H1 (cell line): ENCODE results near the gene TMEM117. TPM values are rescaled to one million over a fixed set of nuclear protein-coding genes. Genes with fewer than 3 reads are reported as not detected.

ENCODE experiments used
- CTCF ChIA-PET: fragments of 300-600 bp; sonication (Branson Sonifier 250); formaldehyde crosslinking; loops from one replicate; lab custom pipeline; 2021; ENCODE audit not compliant: partially characterized antibody; lab: Charles Lee
- POLR2A ChIA-PET: fragments of 300-600 bp; sonication (Branson Sonifier 250); formaldehyde crosslinking; loops from one replicate; lab custom pipeline; 2021; ENCODE audit warnings: inconsistent platforms; ENCODE audit not compliant: partially characterized antibody; lab: Charles Lee
- DNase-seq, 2 experiments: peaks; one replicate each; pipeline versions ENCODE4 v3.0.0 to v3.0.0-alpha.2; 2010 to 2022; ENCODE audit warnings: low spot score in 2 of 2, low read depth in 1 of 2, mixed read lengths in 1 of 2
- FAIRE-seq: peaks from 2 replicates; lab custom pipeline; 2011; peaks lifted over from hg19 to GRCh38; lab: Jason Lieb, UNC
- H2AFZ ChIP-seq: 2 replicates; pipeline ENCODE4 v1.8.1; 2012; ENCODE audit warnings: low read length, inconsistent platforms
- H2AK5ac ChIP-seq: 2 replicates; pipeline ENCODE4 v1.6.1; 2013; ENCODE audit warnings: low read depth, low read length
- H2BK120ac ChIP-seq: replicated peaks from 2 replicates; pipeline ENCODE3; 2013; ENCODE audit warnings: low read depth, low read length, inconsistent platforms
- H2BK12ac ChIP-seq: 2 replicates; pipeline ENCODE4 v1.6.1; 2013; ENCODE audit warnings: low read depth, low read length
- H2BK15ac ChIP-seq: 2 replicates; pipeline ENCODE4 v1.6.1; 2013; ENCODE audit warnings: low read length
- H2BK20ac ChIP-seq: 2 replicates; pipeline ENCODE4 v1.6.1; 2013; ENCODE audit warnings: low read length
- H2BK5ac ChIP-seq: 2 replicates; pipeline ENCODE4 v1.6.1; 2013; ENCODE audit warnings: low read depth, low read length
- H3K14ac ChIP-seq: 2 replicates; pipeline ENCODE4 v1.6.1; 2013; ENCODE audit warnings: inconsistent platforms; ENCODE audit not compliant: insufficient read length
- H3K18ac ChIP-seq: 2 replicates; pipeline ENCODE4 v1.6.1; 2013; ENCODE audit warnings: low read length; ENCODE audit errors: extremely low read depth
- H3K23ac ChIP-seq: 2 replicates; pipeline ENCODE4 v1.6.1; 2013; ENCODE audit warnings: inconsistent platforms; ENCODE audit not compliant: insufficient read length
- H3K23me2 ChIP-seq: 2 replicates; pipeline ENCODE4 v1.6.1; 2013; ENCODE audit warnings: low read depth, low read length
- H3K27ac ChIP-seq: 2 replicates; pipeline ENCODE4 v1.6.1; 2011; ENCODE audit warnings: low read depth, low read length, inconsistent platforms
- H3K27me3 ChIP-seq, 4 experiments: replicated peaks in 1 of 4; 1 replicate in 1 of 4; 2 replicates in 3 of 4; pipeline versions ENCODE4 v1.6.1 to v1.8.1; 2011 to 2013; ENCODE audit warnings: low read length in 3 of 4, mild to moderate bottlenecking in 3 of 4, inconsistent platforms in 2 of 4, mixed read lengths in 2 of 4, moderate library complexity in 1 of 4; ENCODE audit not compliant: control insufficient read depth in 3 of 4, insufficient read depth in 3 of 4; ENCODE audit errors: extremely low read depth in 1 of 4
- H3K36me3 ChIP-seq, 4 experiments: 2 replicates each; pipeline versions ENCODE4 v1.6.1 to v1.8.1; 2011 to 2013; ENCODE audit warnings: mild to moderate bottlenecking in 4 of 4, low read length in 3 of 4, moderate library complexity in 2 of 4, control low read depth in 1 of 4, inconsistent platforms in 1 of 4; ENCODE audit not compliant: insufficient read depth in 4 of 4, control insufficient read depth in 2 of 4
- H3K4ac ChIP-seq: replicated peaks from 2 replicates; pipeline ENCODE3; 2013; ENCODE audit warnings: low read length, low read depth, mixed read lengths, inconsistent platforms; ENCODE audit not compliant: insufficient read length
- H3K4me1 ChIP-seq, 4 experiments: replicated peaks in 1 of 4; 1 replicate in 1 of 4; 2 replicates in 3 of 4; pipeline versions ENCODE4 v1.6.1 to v1.8.1; 2011 to 2013; ENCODE audit warnings: low read length in 3 of 4, inconsistent platforms in 2 of 4, mixed read lengths in 1 of 4; ENCODE audit not compliant: insufficient read depth in 4 of 4, control insufficient read depth in 3 of 4
- H3K4me2 ChIP-seq, 2 experiments: 2 replicates each; pipeline versions ENCODE4 v1.6.1 to v1.8.1; 2011 to 2013; ENCODE audit warnings: low read depth in 2 of 2, low read length in 2 of 2, control low read depth in 1 of 2, inconsistent platforms in 1 of 2, mild to moderate bottlenecking in 1 of 2; ENCODE audit not compliant: insufficient read depth in 1 of 2
- H3K4me3 ChIP-seq, 4 experiments: fragments of 200-600, 300-600 bp in 1 of 4; sonication (generic), shearing (Covaris generic), sonication (Bioruptor Twin) in 1 of 4; 2 replicates each; pipeline versions ENCODE4 v1.5.1 to v1.8.1; 2011 to 2016; ENCODE audit warnings: low read length in 4 of 4, low read depth in 3 of 4, control low read depth in 2 of 4, inconsistent platforms in 2 of 4, mild to moderate bottlenecking in 2 of 4, mixed read lengths in 1 of 4, moderate library complexity in 1 of 4; ENCODE audit not compliant: insufficient read depth in 2 of 4; ENCODE audit errors: extremely low read depth in 1 of 4
- H3K56ac ChIP-seq: replicated peaks from 2 replicates; pipeline ENCODE3; 2013; ENCODE audit warnings: low read depth, mild to moderate bottlenecking, mixed read lengths, low read length, inconsistent platforms; ENCODE audit not compliant: insufficient read length
- H3K79me1 ChIP-seq: 2 replicates; pipeline ENCODE4 v1.6.1; 2013; ENCODE audit warnings: low read depth, low read length, control low read depth
- H3K79me2 ChIP-seq, 2 experiments: 2 replicates each; pipeline versions ENCODE4 v1.6.1 to v1.8.1; 2012 to 2013; ENCODE audit warnings: low read length in 2 of 2, mild to moderate bottlenecking in 2 of 2, inconsistent platforms in 1 of 2; ENCODE audit not compliant: insufficient read depth in 2 of 2, control insufficient read depth in 1 of 2
- H3K9ac ChIP-seq, 4 experiments: replicated peaks in 1 of 4; 1 replicate in 1 of 4; 2 replicates in 3 of 4; pipeline versions ENCODE4 v1.6.1 to v1.8.1; 2011 to 2013; ENCODE audit warnings: low read depth in 3 of 4, low read length in 3 of 4, control low read depth in 2 of 4, mild to moderate bottlenecking in 2 of 4, moderate library complexity in 2 of 4, inconsistent platforms in 1 of 4; ENCODE audit errors: extremely low read depth in 1 of 4
- H3K9me3 ChIP-seq, 2 experiments: 2 replicates each; pipeline versions ENCODE4 v1.6.1 to v1.8.1; 2012 to 2013; ENCODE audit warnings: mild to moderate bottlenecking in 2 of 2, moderate library complexity in 2 of 2, control low read depth in 1 of 2, inconsistent platforms in 1 of 2, low read depth in 1 of 2, low read length in 1 of 2, mixed read lengths in 1 of 2; ENCODE audit not compliant: insufficient read depth in 2 of 2
- H4K20me1 ChIP-seq, 2 experiments: replicated peaks in 1 of 2; 2 replicates each; pipeline versions ENCODE3 to v1.8.1; 2011 to 2013; ENCODE audit warnings: inconsistent platforms in 2 of 2, low read length in 2 of 2, mild to moderate bottlenecking in 1 of 2; ENCODE audit not compliant: insufficient read depth in 2 of 2, control insufficient read depth in 1 of 2
- H4K5ac ChIP-seq: 2 replicates; pipeline ENCODE4 v1.6.1; 2013; ENCODE audit warnings: low read length, low read depth, mixed read lengths, inconsistent platforms; ENCODE audit not compliant: insufficient read length
- H4K8ac ChIP-seq: 2 replicates; pipeline ENCODE4 v1.8.0; 2013; ENCODE audit warnings: mild to moderate bottlenecking, moderate library complexity, low read length, inconsistent platforms; ENCODE audit not compliant: insufficient read depth; ENCODE audit errors: extremely low read depth
- H4K91ac ChIP-seq: replicated peaks from 2 replicates; pipeline ENCODE3; 2013; ENCODE audit warnings: low read length, mixed read lengths, inconsistent platforms; ENCODE audit not compliant: insufficient read length
- ASH2L ChIP-seq: fragments of 200-600, 300-600 bp; sonication (generic); IDR thresholded peaks from one replicate; pipeline ENCODE4 v1.7.1; 2017; ENCODE audit warnings: low read length
- CEBPB ChIP-seq: IDR thresholded peaks from 2 replicates; pipeline ENCODE4 v1.6.1; 2012; ENCODE audit warnings: low read depth, low read length
- CHD2 ChIP-seq: IDR thresholded peaks from 2 replicates; pipeline ENCODE4 v1.6.1; 2012; ENCODE audit warnings: low read length, improper control_type of control experiment
- EZH2 ChIP-seq: fragments of 200-600 bp; sonication (generic); IDR thresholded peaks from 2 replicates; pipeline ENCODE4 v1.7.1; 2012; ENCODE audit warnings: low read depth, mild to moderate bottlenecking, moderate library complexity, low read length, inconsistent platforms; ENCODE audit not compliant: severe bottlenecking
- FOSL1 ChIP-seq: IDR thresholded peaks from 2 replicates; pipeline ENCODE4 v1.6.1; 2011; ENCODE audit warnings: mild to moderate bottlenecking, low read depth, low read length, moderate library complexity; ENCODE audit not compliant: insufficient read depth
- HDAC2 ChIP-seq, 2 experiments: fragments of 300-600 bp in 1 of 2; sonication (generic) in 1 of 2; IDR thresholded peaks; 2 replicates each; pipeline ENCODE4 v1.6.1; 2011 to 2012; ENCODE audit warnings: low read depth in 2 of 2, low read length in 2 of 2, mild to moderate bottlenecking in 2 of 2, moderate library complexity in 2 of 2, borderline replicate concordance in 1 of 2, inconsistent platforms in 1 of 2
- HDAC6 ChIP-seq: IDR thresholded peaks from one replicate; pipeline ENCODE4 v1.7.1; 2012; ENCODE audit warnings: low read depth, mild to moderate bottlenecking, inconsistent platforms, low read length, moderate library complexity
- MAFK ChIP-seq: IDR thresholded peaks from 2 replicates; pipeline ENCODE4 v1.6.1; 2012; ENCODE audit warnings: low read depth, mild to moderate bottlenecking, improper control_type of control experiment, low read length
- NANOG ChIP-seq: IDR thresholded peaks from 2 replicates; pipeline ENCODE4 v1.6.1; 2011; ENCODE audit warnings: low read length, low read depth, mild to moderate bottlenecking, inconsistent platforms; ENCODE audit not compliant: insufficient read depth, poor library complexity, severe bottlenecking
- NRF1 ChIP-seq: IDR thresholded peaks from 2 replicates; pipeline ENCODE4 v1.6.1; 2011; ENCODE audit warnings: mild to moderate bottlenecking, low read depth, low read length, improper control_type of control experiment
- PHF8 ChIP-seq: fragments of 200-600 bp; sonication (generic); conservative IDR thresholded peaks from 2 replicates; pipeline ENCODE4 v1.7.1; 2012; ENCODE audit warnings: low read depth, mild to moderate bottlenecking, inconsistent platforms, low read length, moderate library complexity
- RBBP5 ChIP-seq: IDR thresholded peaks from 2 replicates; pipeline ENCODE4 v1.7.1; 2012; ENCODE audit warnings: low read depth, mild to moderate bottlenecking, inconsistent platforms, low read length, moderate library complexity, borderline replicate concordance
- SIN3A ChIP-seq, 2 experiments: IDR thresholded peaks in 1 of 2; conservative IDR thresholded peaks in 1 of 2; 2 replicates each; pipeline ENCODE4 v1.6.1; 2011 to 2012; ENCODE audit warnings: low read length in 2 of 2, improper control_type of control experiment in 1 of 2, low read depth in 1 of 2, mild to moderate bottlenecking in 1 of 2
- ZNF274 ChIP-seq: IDR thresholded peaks from 2 replicates; pipeline ENCODE4 v1.7.0; 2012; ENCODE audit warnings: low read length, borderline replicate concordance; ENCODE audit errors: extremely low read depth
- whole genome bisulfite sequencing, 2 experiments: shearing (Covaris generic) in 1 of 2; methylation state at CpG; one replicate each; pipeline versions ENCODE4 v1.1.6 to v1.1.7; 2013 to 2015; ENCODE audit warnings: low lambda C conversion rate in 2 of 2, mixed read lengths in 2 of 2, inconsistent platforms in 1 of 2, low coverage in 1 of 2, missing lambda C conversion rate in 1 of 2; ENCODE audit not compliant: insufficient replicate concordance in 2 of 2, insufficient coverage in 1 of 2, insufficient read length in 1 of 2; ENCODE audit errors: extremely low coverage in 1 of 2, missing lambda C conversion rate in 1 of 2; 5-methylcytosine and 5-hydroxymethylcytosine counted together
- polyA plus RNA-seq, 7 experiments: library from polyadenylated mRNA; depleted of rRNA in 3 of 7; stranded (reverse) in 5 of 7; unstranded in 2 of 7; fragments of >200 nt in 5 of 7; fragments of 200-250 nt in 2 of 7; gene quantifications; 1 replicate in 5 of 7; 2 replicates in 1 of 7; 4 replicates in 1 of 7; pipeline versions ENCODE4 v1.2.1 to v1.2.3, GENCODE V29; 2011 to 2013; ENCODE audit warnings: missing spikeins in 2 of 7, mixed read lengths in 2 of 7
- total RNA-seq: library from RNA; stranded (reverse); fragmentation: NEBNext Ultra II Directional; extraction: Animal tissue kit (Norgen Biotek cat#: 25700); gene quantifications from 2 replicates; pipeline ENCODE4 v1.2.1, GENCODE V29; 2021

The TMEM117 gene
- total and polyA plus RNA-seq, 2 of the 8 experiments (the other 6 are each of a cell fraction or from before 2014, with no cell fraction given), result 0.80 to 1.4 TPM

GRCh38 chr12:44193281-44193680 lies 357.4 kb downstream of the TMEM117 start:
- Histone ChIP-seq H3K4me2 (no peak overlapping the region), H3K36me3 (no peaks in the 10 kb centered on the region), H3K56ac (no peak overlapping the region), H3K4me3 (no peak overlapping the region), H3K79me2 (no peaks in the 10 kb centered on the region), H3K9ac (no peak overlapping the region), H3K23ac (no peak overlapping the region), H4K5ac (no peak overlapping the region), H2BK5ac (no peak overlapping the region), H4K20me1 (no peaks in the 10 kb centered on the region), H3K27me3 (no peaks in the 10 kb centered on the region), H3K4me1 (no peaks in the 10 kb centered on the region), H4K8ac (no peak overlapping the region), H2BK12ac (no peak overlapping the region), H2AK5ac (no peak overlapping the region), H2BK15ac (no peak overlapping the region), H2BK120ac (no peak overlapping the region), H3K18ac (no peak overlapping the region), H3K23me2 (no peaks in the 10 kb centered on the region), H3K27ac (no peak overlapping the region), H4K91ac (no peak overlapping the region), H3K9me3 (no peaks in the 10 kb centered on the region), H2BK20ac (no peak overlapping the region), H2AFZ (no peak overlapping the region), H3K79me1 (no peaks in the 10 kb centered on the region), H3K14ac (no peak overlapping the region), H3K4ac (no peak overlapping the region)
- DNase-seq, result no peak
- ChIA-PET POLR2A (no interaction called here), CTCF (no interaction called here)
- WGBS, 2 experiments, result 68% methylated on average over 1 of the region's 1 CpG; no CpG with 5 or more reads in 1 of the 2 experiments
- no peak for FAIRE-seq
- TF ChIP-seq ZNF274, result no peak
- no peak for TF ChIP-seq CHD2
- no peak for TF ChIP-seq ASH2L
- TF ChIP-seq HDAC6, result no peak
- no peak for TF ChIP-seq CEBPB
- no peak for TF ChIP-seq EZH2
- TF ChIP-seq SIN3A (conservative IDR thresholded peaks at IDR 0.05 in 1 of 2, IDR thresholded peaks at IDR 0.05 in 1 of 2; ENCODE audit: low read depth in 1 of 2, low read length in 2 of 2), result no peak
- TF ChIP-seq NRF1, result no peak
- no peak for TF ChIP-seq HDAC2 (IDR thresholded peaks at IDR 0.05; ENCODE audit: borderline replicate concordance in 1 of 2, low read depth in 2 of 2, low read length in 2 of 2)
- TF ChIP-seq PHF8, result no peak
- no peak for TF ChIP-seq RBBP5
- no peak for TF ChIP-seq FOSL1
- TF ChIP-seq MAFK, result no peak
- no peak for TF ChIP-seq NANOG
